PC-9 (cell line): ENCODE results near the gene SPATS2.

ENCODE experiments used
- CTCF ChIP-seq: fragments of 200-600 bp; sonication (generic); conservative IDR thresholded peaks from 2 replicates; pipeline ENCODE4 v1.6.1; 2017; ENCODE audit warnings: mixed run types, antibody characterized with exemption, mild to moderate bottlenecking, moderate library complexity
- EZH2 ChIP-seq: fragments of 200-600 bp; sonication (generic); IDR thresholded peaks from 2 replicates; pipeline ENCODE4 v1.8.0; 2017; ENCODE audit warnings: antibody characterized with exemption, low read depth

GRCh38 chr12:49496417-49497360, 129.4 kb downstream of the SPATS2 start:
- TF ChIP-seq CTCF (no peak), EZH2 (no peak)
